HK-2 (cell line): ENCODE measurements around the gene GTF3C1.
"Not testable (repeated sequence)": the region's sequence is repeated elsewhere in the genome, so short reads cannot be mapped to it uniquely, and the experiment has no call there.

Source experiments
- DNase-seq: peaks from one replicate; pipeline ENCODE4 v3.0.0-alpha.2; 2018; ENCODE audit not compliant: unreplicated experiment

GTF3C1 gene

GRCh38 chr16:27462846-27463682 lies 86.6 kb downstream of the GTF3C1 start:
- no peak for DNase-seq

- DNase-seq: no peak
Observed at GRCh38 chr16:27462200-27462845, 87.4 kb downstream of the GTF3C1 start.

GRCh38 chr16:27461483-27462171 lies 88.1 kb downstream of the GTF3C1 start:
- no peak for DNase-seq

- DNase-seq: no peak
Observed at GRCh38 chr16:27460663-27461482, 88.8 kb downstream of the GTF3C1 start.

GRCh38 chr16:27460213-27460612 lies 89.5 kb downstream of the GTF3C1 start:
- no peak for DNase-seq

GRCh38 chr16:27458987-27459688 lies 90.6 kb downstream of the GTF3C1 start:
- no peak for DNase-seq

- DNase-seq: no peak
Observed at GRCh38 chr16:27458258-27458657, 91.5 kb downstream of the GTF3C1 start.

GRCh38 chr16:27457605-27457900 lies 92.2 kb downstream of the GTF3C1 start:
- not testable (repeated sequence) for DNase-seq

- DNase-seq: no peak
Observed at GRCh38 chr16:27455700-27456099, 94.0 kb downstream of the GTF3C1 start.

GRCh38 chr16:27453494-27453825 lies 96.3 kb downstream of the GTF3C1 start:
- no peak for DNase-seq

GRCh38 chr16:27452569-27453493 lies 96.9 kb downstream of the GTF3C1 start:
- no peak for DNase-seq

GRCh38 chr16:27450196-27450549 lies 99.5 kb downstream of the GTF3C1 start:
- DNase-seq: no peak

- no peak for DNase-seq
Observed at GRCh38 chr16:27449434-27450195, 100.1 kb downstream of the GTF3C1 start.

- no peak for DNase-seq
Observed at GRCh38 chr16:27448532-27449433, 100.9 kb downstream of the GTF3C1 start.

- DNase-seq: no peak
Observed at GRCh38 chr16:27447301-27447700, 102.4 kb downstream of the GTF3C1 start.

GRCh38 chr16:27446721-27447120 lies 103.0 kb downstream of the GTF3C1 start:
- DNase-seq: no peak

- no peak for DNase-seq
Observed at GRCh38 chr16:27445502-27446175, 104.1 kb downstream of the GTF3C1 start.

- no peak for DNase-seq
Observed at GRCh38 chr16:27444470-27444869, 105.2 kb downstream of the GTF3C1 start.
